NCI-H1105 (cell line): Measurements from ENCODE around the gene WNT16.
"Not testable (repeated sequence)": the region's sequence is repeated elsewhere in the genome, so short reads cannot be mapped to it uniquely, and the experiment has no call there.

Experiments used
- DNase-seq: peaks from one replicate; lab custom pipeline; 2025; lab: John Stamatoyannopoulos, UW

The WNT16 gene, protein sequence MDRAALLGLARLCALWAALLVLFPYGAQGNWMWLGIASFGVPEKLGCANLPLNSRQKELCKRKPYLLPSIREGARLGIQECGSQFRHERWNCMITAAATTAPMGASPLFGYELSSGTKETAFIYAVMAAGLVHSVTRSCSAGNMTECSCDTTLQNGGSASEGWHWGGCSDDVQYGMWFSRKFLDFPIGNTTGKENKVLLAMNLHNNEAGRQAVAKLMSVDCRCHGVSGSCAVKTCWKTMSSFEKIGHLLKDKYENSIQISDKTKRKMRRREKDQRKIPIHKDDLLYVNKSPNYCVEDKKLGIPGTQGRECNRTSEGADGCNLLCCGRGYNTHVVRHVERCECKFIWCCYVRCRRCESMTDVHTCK

GRCh38 chr7:121328508-121329190 is at the start of gene WNT16:
Gene WNT16, plus strand, starts transcription at chr7:121329000. Its CDS starts 293 bp downstream, at chr7:121329293.
- no peak for DNase-seq

DNA sequence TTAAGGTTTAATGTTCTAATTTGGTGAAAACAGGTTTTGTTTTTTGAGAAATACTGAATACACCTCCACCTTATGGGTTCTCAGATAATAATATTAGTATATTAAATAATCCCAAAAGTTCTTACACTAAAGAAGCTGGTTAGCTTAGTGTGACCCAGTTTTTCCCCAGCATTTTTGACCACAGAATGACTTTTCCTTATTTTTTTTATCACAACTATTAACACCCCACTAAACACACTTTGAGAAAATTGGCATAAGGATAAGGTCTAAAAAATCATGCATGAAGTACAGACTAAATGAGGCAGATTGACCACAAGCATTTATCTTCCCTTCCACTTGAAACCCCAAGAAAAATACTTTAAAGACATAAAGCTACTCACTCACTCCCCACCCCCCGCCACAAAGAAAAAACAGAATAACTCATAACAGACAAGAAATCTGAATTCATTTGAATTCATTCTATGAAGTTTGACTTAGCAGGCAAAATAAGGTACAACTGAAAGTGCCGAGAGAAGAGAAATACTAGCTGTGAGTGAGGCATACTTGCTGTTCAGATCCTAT is 49.7 kb upstream of the WNT16 start:
- DNase-seq = no peak

- no peak for DNase-seq
Measured at GRCh38 chr7:121279822-121280221, 49.0 kb upstream of the WNT16 start.

DNA sequence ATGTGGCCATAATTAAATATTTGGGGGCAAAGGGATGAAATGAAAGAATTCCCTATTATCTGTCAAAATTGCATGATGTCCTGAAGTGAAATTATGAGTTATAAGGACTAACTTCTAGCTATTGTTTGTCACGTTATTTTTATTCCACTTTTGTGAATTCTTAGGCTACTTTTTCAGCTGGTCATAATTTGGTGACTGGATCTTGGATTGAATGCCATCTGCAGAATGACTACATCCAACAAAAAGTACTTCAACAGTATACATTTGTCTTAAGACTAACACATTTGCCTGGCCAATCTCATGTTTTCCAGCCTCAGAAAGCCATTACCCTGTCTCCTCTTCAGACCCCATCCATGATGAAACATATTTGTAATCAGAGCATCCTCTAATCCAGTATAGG is 48.1 kb upstream of the WNT16 start:
- no peak for DNase-seq

- DNase-seq = peak; percentile 30
Measured at GRCh38 chr7:121282129-121282528, 46.7 kb upstream of the WNT16 start.

GRCh38 chr7:121285066-121285667 is 43.6 kb upstream of the WNT16 start:
- no peak for DNase-seq

GRCh38 chr7:121286186-121286585 is 42.6 kb upstream of the WNT16 start:
- no peak for DNase-seq

- no peak for DNase-seq
Measured at GRCh38 chr7:121286742-121287734, 41.8 kb upstream of the WNT16 start.

- DNase-seq = no peak
Measured at GRCh38 chr7:121288894-121289293, 39.9 kb upstream of the WNT16 start.

DNA sequence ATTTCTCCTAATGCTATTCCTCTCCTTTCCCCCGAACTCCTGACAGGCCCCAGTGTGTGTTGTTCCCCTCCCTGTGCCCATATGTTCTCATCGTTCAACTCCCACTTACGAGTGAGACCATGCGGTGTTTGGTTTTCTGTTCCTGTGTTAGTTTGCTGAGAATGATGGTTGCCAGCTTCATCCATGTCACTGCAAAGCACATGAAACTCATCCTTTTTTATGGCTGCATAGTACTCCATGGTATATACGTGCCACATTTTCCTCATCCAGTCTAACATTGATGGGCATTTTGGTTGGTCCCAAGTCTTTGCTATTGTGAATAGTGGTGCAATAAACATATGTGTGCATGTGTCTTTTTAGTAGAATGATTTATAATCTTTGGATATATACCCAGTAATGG is 38.9 kb upstream of the WNT16 start:
- not testable (repeated sequence) for DNase-seq

GRCh38 chr7:121294448-121294992 is 34.3 kb upstream of the WNT16 start:
- DNase-seq = no peak

DNA sequence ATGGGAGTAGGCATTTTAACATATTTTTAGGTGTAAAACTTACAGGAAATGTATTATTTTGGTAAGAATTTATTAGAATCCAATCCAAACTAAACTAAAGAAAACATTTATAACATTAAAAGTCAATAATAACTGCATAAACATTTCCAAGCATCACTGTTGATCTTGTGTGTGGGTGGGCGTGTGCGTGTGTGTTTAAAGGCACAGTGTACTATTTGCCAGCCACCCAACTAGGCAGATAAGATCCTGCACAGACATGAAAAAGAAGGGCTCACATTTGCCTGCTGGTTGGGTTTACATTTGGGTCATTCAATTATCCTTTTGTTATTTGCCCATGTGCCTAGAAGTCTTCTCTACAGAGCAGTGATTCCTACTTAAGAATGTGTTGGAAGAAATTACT is 31.0 kb upstream of the WNT16 start:
- no peak for DNase-seq

- no peak for DNase-seq
Measured at GRCh38 chr7:121298831-121299239, 30.0 kb upstream of the WNT16 start.

DNA sequence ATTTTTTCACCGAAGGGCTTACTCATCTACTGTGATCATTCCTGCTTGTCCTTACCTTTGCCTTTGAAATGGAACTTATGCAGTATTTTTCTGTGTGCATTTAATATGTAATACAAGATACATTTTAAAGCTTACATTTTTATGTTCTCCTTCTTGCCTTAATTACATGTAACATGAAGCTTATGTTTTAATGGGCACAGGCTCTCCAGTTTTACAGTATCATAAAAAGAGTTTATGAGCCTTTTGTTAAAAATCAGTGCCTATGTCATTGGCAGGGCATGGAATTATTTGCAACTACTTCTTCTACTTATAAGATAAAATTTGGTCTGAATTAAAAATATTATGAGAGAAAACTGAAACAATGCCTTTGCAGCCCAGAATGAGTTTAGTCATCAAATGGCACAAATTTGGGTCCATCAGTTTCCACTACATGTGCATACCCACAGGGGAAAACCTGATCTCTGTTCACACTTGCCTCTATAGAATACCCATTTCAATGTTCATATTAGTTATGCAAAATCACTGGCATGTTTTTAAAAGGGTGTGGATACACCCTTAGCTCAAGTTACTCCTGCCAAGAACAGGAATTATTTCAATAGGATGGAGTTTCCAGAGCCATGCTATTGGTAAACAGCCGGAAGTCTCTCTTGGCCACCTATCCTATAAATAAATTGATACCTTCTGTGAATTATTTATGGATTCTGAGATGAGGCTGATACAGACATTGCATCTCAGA is 27.9 kb upstream of the WNT16 start:
- no peak for DNase-seq

- DNase-seq = no peak
Measured at GRCh38 chr7:121301446-121302213, 27.2 kb upstream of the WNT16 start.

- DNase-seq = no peak
Measured at GRCh38 chr7:121302214-121302745, 26.5 kb upstream of the WNT16 start.

- no peak for DNase-seq
Measured at GRCh38 chr7:121303422-121304101, 25.2 kb upstream of the WNT16 start.

- no peak for DNase-seq
Measured at GRCh38 chr7:121304102-121304658, 24.6 kb upstream of the WNT16 start.

DNA sequence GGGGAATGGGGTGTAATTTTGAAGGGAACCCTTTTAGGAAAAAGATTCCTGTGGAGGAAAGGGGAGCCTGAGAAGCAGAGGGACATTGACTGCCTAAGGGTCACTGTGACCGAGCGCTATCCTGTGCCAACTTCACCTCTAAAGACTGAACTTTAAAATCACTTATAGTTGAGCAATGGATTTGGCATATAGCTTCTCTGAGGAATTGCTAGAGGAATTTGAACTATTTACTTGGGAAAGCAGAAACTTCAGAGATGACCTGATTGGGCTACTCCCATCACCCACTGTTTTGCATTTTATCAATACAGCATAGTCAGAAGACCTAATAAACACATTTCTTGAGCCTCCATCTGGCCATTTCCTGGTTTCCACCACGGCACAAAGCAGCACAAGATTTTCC is 23.7 kb upstream of the WNT16 start:
- DNase-seq = no peak
